HG02642 (cell line): ENCODE measurements around the gene LRIG1.

ENCODE experiments used
- ATAC-seq: cut with Tn5 transposase; IDR thresholded peaks from one replicate; pipeline ENCODE4 v1.9.1; 2021; ENCODE audit warnings: mild to moderate bottlenecking; ENCODE audit not compliant: unreplicated experiment, poor library complexity

LRIG1 gene

DNA sequence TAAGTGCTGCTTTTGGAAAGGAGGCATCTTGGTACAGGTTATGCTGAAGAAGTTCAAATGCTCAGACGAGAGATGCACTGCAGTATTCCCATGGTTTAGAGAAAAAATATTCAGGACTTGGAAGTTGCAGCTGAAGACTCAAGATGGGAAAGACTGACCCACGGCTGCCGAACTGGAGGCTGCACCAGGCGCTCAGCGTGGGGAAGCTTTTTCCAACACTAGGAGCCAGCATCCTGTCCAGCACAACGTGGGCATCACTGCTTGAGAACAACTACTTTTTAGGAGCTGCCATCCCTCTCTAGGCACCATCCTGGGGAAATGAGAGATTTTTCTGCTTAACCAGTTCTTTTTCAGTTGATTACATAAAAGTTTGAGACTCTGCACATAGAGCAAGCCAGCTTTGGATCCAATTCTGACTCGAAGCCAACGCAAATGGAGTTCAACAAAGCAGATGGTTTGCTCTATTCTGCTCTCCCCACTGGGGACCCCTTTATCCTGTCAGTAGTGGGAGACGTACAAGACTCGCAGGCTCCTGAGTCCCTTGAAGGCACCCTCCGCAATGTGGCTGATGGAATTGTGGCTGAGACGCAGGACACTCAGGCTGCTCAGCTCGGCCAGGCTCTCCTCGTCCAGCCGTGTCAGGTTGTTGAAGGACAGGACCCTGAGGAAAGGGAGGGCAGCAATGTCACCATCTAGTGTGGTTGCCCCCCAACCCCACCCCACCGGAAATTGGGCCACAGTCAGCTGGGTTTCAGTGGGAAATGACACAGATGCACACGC, 93.8 kb downstream of the LRIG1 start:
- ATAC-seq, result no peak

DNA sequence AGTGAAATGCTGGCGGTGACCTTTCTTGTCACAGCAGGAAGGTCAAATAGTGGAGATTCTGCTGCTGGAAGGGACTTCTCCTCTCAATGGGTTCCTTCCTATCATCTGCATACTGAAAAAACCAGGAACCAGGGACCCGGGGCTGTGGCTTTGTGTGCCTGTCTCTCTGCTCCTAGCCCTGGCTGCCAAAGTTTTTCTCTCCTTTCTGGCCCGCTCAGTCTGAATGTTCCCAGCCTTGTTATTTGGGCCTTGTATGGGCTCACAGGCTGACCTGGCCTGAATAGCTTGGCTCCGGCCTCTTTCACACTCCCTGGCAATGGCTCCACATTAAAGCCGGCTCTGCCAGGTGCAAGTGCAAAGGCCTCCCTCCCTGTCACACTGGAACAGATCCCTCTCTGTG, 94.7 kb downstream of the LRIG1 start:
- ATAC-seq, result no peak

DNA sequence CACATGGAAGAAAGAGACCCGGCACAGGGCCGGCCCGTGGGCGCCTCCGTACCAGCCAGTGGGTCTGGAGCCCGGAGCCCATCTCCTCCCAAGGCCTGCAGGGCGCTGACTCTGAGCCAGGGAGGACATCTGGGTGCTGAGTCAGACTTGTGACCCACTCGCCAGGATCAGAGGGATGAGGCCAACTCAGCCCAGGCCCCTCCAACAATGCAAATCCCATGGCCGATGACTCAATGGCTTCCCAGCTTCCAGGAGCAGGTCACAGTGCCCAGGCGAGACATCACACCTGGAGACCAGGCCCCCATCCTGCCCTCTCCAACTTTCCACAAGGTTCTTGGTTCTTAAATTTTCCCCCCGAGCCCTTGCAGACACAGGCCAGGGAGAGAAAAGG, 95.1 kb downstream of the LRIG1 start:
- ATAC-seq, result no peak

DNA sequence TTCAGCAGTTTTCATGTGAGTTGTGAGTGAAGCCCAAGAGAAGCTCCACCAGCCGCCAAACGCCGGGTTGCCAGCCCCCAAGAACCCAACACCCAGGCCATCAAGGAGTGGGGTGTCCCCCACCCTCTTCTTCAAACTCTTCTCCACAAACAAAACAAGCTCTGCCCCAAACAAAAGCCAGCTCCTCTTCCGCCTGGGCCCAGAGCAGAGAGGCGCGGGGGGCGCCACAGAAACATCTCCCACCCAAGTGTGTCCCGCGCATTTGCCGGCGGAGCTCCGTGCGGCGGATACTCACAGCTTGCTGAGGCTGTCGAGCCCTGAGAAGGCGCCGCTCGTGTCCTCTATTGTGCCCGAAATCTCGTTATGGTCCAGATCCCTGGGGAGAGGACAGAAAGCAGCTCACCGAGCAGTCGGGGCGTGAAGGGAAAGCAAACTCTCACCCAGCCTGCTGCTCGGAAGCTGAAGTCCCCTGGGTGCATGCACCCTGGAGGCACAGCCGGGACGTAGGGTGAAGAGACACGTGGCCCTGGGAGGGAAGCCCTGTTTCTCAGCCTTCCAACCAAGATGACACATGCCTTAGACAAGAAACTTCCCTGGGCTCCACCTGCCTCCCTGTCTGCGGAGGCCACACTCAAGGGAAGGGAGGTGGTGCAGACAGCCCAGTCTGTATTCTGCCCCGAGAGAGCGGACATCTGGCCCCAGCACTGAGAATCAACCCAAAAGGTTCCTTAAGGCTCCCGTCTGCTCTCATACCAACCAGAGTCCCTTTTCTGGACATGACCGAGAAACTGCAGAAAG, 95.7 kb downstream of the LRIG1 start:
- no peak for ATAC-seq

DNA sequence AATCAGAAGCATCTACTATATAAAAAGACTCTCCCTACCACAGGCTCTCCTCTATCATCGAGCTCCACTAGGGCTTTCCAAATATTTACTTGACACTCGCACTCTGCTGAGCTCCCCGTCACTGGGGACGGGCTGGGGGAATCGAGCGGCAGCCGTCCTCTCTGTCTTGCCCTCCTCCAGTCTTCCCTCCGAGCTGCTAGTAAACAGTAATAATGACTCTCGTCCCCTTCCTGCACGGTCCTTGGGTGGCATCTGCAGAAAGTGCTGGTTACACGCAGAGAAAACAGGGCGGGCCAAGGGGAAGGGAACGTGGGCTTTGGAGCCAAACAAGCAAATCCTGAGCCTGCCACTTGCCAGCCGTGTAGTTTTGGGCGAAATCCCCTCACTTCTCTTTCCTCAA, 96.6 kb downstream of the LRIG1 start:
- no peak for ATAC-seq

DNA sequence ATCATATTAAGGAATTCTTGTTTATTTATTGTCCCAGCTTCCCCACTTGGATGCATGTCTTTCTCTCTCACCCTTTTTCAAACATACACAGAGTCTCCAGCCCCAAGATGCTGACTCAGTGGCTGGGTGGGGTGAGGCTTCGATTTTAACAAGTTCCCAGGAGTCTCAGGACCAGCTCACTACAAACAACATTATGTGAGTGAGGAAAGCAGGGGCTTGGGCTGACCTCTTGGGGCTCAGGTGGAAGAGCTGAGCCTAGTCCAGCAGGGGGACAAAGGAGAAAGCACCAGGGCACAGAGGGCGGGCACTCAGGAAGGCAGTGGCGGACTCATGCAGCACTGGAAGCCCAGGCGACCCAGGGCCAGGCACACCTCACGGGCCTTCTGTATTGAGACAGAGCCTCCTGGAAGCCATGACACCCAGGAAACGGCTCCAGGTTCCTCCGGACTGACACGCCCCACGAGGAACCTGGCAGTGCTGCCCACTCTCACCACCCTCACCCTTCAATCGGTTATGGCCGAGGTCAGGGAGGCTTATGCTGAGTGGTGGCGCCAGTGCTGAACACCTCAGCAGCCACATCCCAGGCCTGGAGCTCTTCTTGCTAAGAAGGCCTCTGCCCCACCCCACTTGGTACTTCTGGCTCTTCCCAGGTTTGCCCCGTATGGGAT, 97.4 kb downstream of the LRIG1 start:
- no peak for ATAC-seq

DNA sequence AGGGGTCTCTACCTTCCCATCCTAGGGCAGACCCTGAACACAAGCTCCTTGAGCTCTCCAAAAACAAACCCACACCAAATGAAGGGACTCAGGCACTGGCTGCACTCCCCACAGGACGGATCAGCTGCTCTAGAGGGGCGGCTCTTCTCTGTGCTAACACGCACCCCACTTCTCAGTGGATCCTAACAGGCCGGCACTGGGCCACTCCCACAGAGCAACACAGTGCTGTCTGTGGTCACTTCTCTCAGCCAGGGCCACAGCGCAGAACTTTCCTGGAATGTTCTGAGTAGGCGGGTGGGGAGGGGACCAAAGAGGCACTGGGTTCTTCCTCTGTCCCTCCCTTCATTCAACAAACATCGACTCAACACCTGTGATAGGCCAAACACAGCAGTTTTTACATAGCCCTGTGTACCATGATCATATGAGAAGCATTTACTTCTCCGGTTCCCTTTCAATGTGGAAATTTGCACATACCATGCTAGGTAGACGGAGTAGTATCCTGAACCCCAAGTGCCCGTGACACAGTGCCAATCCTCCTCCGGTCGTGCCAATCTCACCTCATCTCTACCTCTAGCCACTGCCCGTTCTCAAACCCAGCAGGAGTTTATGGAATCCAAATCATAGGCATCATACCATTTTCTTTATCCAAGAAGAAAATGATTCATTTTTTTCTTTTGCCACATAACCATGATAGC, 98.1 kb downstream of the LRIG1 start:
- no peak for ATAC-seq

DNA sequence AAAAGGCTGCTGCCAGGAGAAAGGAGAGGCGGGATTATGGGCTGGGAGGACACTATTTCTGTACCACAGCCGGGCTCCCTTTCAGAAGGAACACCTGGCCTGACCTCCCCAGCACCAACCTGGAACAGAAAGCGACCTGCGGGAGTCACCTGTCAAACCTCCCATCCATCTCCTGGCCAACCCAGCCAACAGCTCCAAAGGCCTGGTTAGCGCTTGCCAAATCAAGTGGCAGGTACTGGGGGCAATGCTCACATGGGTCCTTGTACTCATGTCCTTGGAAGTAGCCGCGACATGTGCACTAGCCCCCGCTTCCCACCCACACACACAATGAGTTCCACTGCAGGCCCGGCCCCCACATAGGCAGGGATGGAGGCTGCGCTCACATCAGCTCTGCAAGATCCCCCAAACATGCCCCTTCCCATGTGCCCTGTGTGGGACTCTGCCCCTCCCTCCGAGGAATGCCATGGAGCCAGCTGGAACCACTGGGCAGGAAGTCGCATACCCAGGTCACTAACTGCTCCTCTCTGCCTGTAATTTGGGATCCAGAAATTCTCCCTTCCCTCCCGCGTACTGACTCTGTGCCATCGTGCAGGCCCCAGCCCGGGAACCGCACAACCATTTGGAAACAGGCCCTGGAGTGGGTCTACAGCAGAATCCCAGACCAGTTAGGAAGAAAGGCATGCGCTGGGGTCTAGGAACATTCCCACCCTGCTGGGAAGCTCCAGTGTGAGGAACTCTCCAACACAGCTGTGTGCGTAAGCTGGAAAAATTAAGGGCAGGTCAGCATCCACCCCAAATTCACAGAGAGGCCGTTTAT, 98.9 kb downstream of the LRIG1 start:
- ATAC-seq, result no peak

DNA sequence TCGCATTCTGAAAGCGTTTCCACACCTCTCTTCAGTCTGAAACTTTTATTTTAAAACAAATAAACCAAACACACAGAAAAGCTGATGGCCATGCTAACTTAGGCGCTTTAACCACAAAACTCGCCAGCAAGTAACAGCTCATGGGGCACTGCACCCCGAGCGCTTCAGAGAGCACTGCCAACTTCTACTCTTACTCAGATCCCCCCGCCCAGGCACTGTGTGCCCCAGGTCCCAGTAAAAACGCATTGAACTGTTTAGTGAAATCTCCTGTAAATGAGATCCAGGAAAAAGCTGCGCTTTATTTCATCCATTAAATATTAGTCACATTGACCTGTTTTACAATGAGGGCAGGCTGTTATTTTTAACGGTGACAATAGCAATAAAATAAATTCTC, 99.7 kb downstream of the LRIG1 start:
- ATAC-seq, result no peak

DNA sequence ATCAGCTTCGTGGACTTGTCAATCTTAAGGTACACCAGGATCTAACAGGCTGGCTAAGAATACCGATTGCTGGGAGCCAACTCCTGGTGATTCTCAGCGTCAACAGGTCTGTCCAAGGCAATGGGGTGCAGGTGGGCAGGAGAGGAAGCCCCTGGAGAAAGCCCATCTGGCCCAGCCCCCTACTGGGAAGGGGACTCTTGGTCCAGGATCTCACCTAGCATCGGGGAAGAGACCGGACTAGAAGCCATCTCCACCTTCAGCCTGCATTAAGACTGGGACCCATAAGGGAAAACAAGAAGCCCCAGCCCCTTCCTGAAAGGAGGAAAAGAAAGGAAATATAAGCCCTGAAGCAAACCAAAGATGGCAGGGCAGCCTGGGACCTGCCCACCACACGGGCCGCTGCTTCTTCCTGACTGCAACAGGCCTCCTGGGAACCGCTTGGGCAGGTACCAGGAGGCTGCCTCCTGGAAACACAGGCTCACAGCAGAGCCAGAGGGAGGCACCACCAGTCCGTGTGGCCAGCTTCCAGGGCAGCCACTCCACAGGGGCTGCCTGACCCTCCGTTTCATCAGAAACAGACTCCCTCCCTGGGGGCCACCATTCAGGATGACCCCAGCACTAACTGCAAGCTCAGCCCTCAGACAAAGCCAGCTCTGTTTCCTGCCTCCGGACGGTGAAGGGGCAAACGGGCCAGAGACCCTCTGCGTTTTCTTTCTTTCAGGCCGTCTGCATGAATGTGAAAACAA, 100.2 kb downstream of the LRIG1 start:
- no peak for ATAC-seq

DNA sequence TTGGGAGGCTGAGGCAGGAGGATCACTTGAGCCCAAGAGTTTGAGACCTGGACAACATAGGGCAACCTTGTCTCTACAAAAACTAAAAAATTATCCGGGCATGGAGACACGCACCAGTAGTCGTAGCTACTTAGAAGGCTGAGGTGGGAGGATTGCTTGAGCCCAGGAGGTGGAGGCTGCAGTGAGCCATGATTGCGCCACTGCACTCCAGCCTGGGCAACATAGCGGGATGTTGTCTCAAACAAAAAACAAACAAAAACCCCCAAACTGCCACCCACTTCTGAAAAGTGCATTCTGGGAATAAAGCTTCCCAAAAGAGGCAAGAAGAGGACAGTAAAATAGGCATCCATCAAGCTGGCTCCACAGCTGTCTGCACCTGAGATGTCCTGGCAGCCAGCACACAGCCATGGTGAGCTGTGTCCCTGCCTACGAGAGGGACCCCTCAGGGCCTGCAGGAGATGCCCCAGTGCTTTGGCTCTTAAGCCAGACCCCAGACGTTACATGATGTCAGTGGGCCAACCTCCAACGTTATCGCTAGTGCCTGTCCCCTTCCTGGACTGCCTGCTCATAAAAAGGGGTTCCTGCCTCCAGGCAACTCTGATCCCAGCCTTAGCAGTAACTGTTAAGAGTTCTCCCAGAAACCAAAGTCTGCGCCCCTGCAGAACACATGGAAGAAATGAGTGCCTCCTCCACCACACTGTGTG, 101.1 kb downstream of the LRIG1 start:
- ATAC-seq, result no peak

DNA sequence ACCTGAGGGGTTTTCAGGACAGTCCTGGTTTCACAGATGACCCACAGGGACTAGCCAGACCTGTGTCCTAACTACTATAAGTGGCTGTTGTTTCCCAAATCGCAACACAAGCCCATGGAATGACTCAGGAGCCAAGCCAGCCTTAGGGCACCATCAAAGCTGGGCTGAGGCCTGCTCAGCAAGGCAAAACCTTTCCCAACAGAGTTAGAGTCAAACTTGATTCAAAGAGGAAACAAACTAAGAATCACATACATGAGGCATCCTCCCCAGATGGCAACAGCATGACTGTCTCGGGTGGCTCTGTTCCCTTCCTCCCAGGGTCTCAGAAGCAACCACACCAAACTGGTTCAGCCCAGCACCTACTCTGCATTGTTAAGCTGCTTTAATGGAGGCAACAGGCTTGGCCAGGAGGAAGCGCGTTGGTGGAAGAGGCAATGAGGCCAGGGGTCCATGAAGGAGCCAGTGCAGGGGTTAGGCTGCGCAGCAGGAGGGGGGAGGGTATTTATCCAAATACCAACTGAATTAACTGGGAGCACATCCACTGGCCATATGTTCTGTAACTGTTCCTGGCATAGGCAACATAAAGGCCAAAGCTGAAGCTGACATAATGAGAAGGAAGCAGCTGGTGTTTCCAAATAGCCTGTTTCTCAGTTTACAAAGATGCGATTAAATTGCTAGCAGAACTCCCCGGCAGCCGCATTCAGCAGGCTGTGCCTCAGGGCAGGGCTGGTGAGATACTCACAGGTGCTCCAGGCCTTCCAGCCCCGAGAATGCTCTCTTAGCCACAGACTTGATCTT, 102.4 kb downstream of the LRIG1 start:
- ATAC-seq, result no peak

DNA sequence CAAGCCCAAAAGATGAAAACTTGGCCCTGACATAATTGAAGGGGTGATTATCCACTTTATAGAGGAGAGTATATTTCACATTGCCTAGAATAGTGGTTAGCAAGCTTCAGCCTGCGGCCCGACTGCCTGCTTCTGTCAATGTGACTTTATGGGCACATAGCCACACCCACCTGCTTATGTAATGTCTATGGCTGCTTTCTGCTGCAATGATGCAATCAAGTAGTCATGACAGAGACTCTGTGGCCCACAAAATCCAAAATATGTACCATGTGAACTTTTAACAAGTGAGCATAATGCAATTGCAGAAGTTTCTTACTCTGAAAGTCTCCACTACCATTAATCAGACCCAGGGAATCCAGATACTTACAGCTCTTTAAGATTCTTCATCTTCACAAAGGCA, 103.1 kb downstream of the LRIG1 start:
- no peak for ATAC-seq

DNA sequence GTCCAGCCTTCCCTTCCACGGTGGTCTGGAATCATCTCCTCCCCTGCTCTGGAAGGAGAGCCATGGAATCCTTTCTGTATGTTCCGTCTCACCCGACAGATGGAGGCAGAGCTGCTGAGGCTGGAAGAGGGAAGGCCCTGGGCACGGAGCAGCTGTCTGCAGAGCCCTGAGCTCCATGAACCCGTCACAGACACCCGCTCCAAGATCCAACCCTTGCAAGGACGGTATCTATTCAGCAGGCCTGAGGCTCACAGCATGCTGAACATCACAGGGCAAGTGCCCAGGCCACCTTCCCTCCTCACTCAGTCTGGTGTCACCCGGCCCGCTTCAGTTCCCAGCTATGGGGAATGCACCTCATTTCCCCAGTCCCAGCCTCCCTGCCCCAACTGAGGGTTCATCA, 103.9 kb downstream of the LRIG1 start:
- ATAC-seq, result no peak

DNA sequence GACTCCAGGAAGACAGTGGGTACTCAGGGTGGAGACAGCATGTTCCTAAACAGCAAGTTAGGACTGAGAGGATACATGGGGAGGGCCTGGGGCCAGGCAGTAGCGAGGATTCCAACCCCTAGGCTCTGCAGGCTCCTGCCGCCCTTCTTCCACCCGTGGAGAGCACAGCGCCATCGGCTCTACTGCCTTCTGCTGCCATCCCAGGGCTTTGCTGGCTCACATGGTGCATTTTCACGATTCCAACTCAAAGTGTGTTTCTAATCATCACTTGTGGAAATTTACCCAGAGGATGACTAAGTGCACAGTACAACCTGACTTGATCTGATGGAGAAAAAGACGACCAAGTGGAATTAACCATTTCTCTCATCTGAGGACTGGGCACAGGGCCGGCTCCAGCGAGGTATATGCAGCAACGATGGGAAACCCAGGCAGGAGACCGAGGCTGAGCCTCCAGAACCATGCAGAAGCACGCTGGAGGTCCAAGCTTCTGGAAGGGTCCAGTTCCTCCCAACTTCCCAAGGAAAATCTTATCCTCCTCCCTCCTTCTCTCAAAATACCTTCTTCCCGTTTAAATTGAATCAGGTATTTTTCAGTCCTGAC, 104.6 kb downstream of the LRIG1 start:
- no peak for ATAC-seq

DNA sequence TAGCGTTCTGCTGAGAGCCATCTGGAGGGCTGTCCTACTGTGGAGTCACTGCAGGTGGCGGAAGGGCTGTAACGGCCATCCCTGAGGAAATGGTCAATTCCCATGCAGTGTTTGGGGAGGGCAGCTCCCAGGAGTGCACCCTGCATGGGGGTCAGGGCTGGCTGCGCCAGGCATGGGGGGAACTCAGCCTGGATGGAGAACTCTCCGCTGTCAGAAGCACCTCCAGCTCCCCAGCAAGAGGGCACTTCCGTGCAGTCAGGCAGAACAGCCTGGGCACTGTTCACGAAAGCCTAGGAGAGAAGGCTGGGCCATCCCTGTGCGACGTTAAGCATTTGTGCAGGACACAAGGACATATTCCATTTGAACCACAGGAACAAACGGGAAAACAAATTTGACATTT, 105.2 kb downstream of the LRIG1 start:
- no peak for ATAC-seq

DNA sequence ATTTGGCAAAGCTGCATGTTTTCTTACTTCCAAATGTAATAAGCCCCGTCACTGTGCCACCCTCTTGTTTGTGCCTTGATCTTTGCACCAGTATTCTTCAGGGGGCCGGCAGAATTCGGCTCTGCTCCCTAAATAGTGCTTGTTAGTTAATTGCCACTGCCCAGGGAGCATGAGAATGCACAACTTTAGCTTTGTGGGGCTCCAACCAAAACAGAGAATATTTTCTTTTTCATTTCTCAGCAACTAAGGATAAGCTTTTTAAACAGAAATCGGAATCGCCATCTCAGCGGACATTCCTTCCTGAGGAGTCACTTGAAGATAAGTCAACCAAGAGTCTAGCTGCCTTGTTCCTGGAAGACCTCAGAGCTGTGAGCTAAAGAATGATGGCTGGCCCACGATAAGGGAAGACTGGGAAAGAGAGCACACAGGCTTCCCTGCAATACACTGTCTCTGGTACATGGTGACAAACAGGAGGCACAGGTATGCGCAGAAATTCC, 106.0 kb downstream of the LRIG1 start:
- ATAC-seq, result no peak
